Measurements from ENCODE around the gene CRYBA4. TPM values are rescaled to one million over a fixed set of nuclear protein-coding genes. Genes with fewer than 3 reads are reported as not detected.

The CRYBA4 gene
- total RNA-seq, 5 donors from 2014 or later (not counting 1 experiment from before 2014, with no cell fraction given) = not detected

DNA sequence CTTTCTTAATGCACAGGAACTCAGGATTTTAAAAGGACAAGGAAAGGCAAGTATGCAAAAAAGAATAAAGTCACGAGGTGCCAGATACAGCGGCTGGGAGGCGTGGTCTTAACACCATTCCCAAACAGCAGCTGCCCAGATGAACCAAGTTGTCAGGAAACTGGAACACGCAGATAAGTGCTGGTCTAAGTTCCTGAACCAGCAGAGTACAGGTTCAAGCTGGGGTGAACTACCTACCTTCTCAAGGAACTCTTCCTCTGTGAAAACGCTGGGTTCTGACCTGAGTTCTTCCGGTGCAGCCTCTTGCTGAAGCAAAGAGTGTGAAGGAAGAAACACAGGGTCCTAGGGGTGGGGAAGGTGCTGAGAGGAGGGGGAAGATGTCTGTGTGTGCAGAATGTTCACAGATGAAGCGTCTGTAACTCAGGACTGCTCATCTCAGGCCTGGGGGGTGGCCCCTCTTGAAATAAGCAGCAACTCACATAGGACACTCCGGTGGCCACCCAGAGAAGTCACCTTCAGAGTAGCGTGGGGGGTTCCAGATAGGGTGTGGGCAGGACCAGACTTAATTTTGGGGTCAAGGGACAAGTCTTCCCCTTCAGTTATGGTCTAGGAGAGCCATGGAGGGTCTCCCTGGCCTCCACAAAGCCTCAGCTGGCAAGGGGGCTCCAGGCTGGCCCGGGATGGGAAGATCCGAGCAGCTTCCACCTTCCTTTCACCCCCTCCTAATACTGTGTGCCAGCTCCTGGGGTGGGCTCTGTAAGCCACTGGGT is 35.0 kb upstream of the CRYBA4 start:
- ChIA-PET CTCF (no interaction called here), POLR2A (no interaction called here)
- Mint-ChIP-seq H3K4me1 (peaks cover 51 to 71% (median 60%) of the 10 kb centered on the region in 3 donors), H3K27ac (peak overlapping the region; percentile 67 to 84), H3K4me3 (peak overlapping the region; percentile 17 to 63 (median 32)), H3K27me3 (no peaks in the 10 kb centered on the region), H3K9me3 (no peaks in the 10 kb centered on the region), H3K36me3 (peaks cover 8% of the 10 kb centered on the region)
- Histone ChIP-seq H3K4me1 (ENCODE audit: control insufficient read depth in 1 of 2, extremely low read depth in 1 of 2, insufficient read depth in 2 of 2, low read length in 2 of 2) (peaks cover 14 to 73% of the 10 kb centered on the region in 2 experiments), H3K36me3 (ENCODE audit: control insufficient read depth in 2 of 2, extremely low read depth in 1 of 2, insufficient read depth in 1 of 2, low read length in 1 of 2) (peaks cover 2 to 10% of the 10 kb centered on the region in 2 donors), H3K27me3 (replicated peaks in 1 of 2; ENCODE audit: control insufficient read depth in 2 of 2, extremely low read depth in 1 of 2, insufficient read depth in 2 of 2, low read length in 1 of 2) (no peaks in the 10 kb centered on the region), H3K27ac (ENCODE audit: low read length) (peak overlapping the region; percentile 51), H3K4me3 (ENCODE audit: control insufficient read depth in 1 of 2, extremely low read depth in 1 of 2, low read length in 1 of 2) (peak overlapping the region in 1 of 2 donors; percentile 0), H3K9me3 (no peaks in the 10 kb centered on the region)
- WGBS (ENCODE audit: insufficient coverage) = 36% methylated on average over 4 of the region's 11 CpGs
- DNase-seq (peak in 16 of 35 experiments; percentile 10 to 54 (median 24)), ATAC-seq (replicated peaks in 1 of 4) (peak in 3 of 4 experiments; percentile 14 to 28 (median 26))

- CTCF ChIA-PET = no interaction called here
These were observed 33.7 kb upstream of the CRYBA4 start for GRCh38 chr22:26587991-26588613.

GRCh38 chr22:26588729-26589366 is 32.9 kb upstream of the CRYBA4 start:
- H3K27ac Mint-ChIP-seq = peak overlapping the region; percentile 82 to 89
- no peaks in the 10 kb centered on the region for H3K9me3 Mint-ChIP-seq
- POLR2A ChIA-PET = interaction anchor here in 1 of 2 donors (0.5 to 0.6 kb wide), 2 partner anchors 11 to 99 kb away, joined by 4 read pairs; no protein-coding TSS in a partner anchor
- no peak for DNase-seq
- H3K27me3 ChIP-seq (replicated peaks in 1 of 2; ENCODE audit: control insufficient read depth in 2 of 2, extremely low read depth in 1 of 2, insufficient read depth in 2 of 2, low read length in 1 of 2) = no peaks in the 10 kb centered on the region
- ATAC-seq (replicated peaks in 1 of 4) = no peak
- no peaks in the 10 kb centered on the region for H3K9me3 ChIP-seq
- peak overlapping the region; percentile 59 for H3K27ac ChIP-seq (ENCODE audit: low read length)
- no peaks in the 10 kb centered on the region for H3K27me3 Mint-ChIP-seq
- H3K4me1 Mint-ChIP-seq = peaks cover 69 to 83% (median 74%) of the 10 kb centered on the region in 3 donors
- peak overlapping the region; percentile 74 to 82 for H3K4me3 ChIP-seq (ENCODE audit: control insufficient read depth in 1 of 2, extremely low read depth in 1 of 2, low read length in 1 of 2)
- H3K4me3 Mint-ChIP-seq = peak overlapping the region; percentile 83 to 93 (median 86)
- peaks cover 30 to 81% of the 10 kb centered on the region in 2 experiments for H3K4me1 ChIP-seq (ENCODE audit: control insufficient read depth in 1 of 2, extremely low read depth in 1 of 2, insufficient read depth in 2 of 2, low read length in 2 of 2)
- CTCF ChIA-PET = no interaction called here
- peaks cover 0 to 6% of the 10 kb centered on the region in 2 donors for H3K36me3 ChIP-seq (ENCODE audit: control insufficient read depth in 2 of 2, extremely low read depth in 1 of 2, insufficient read depth in 1 of 2, low read length in 1 of 2)
- 53% methylated on average over 8 of the region's 14 CpGs for WGBS (ENCODE audit: insufficient coverage)
- H3K36me3 Mint-ChIP-seq = peaks cover 3% of the 10 kb centered on the region

More at GRCh38 chr22:26587991-26588613, 33.7 kb upstream of the CRYBA4 start:
- H3K9me3 Mint-ChIP-seq = no peaks in the 10 kb centered on the region
- Histone ChIP-seq H3K27me3 (replicated peaks in 1 of 2; ENCODE audit: control insufficient read depth in 2 of 2, extremely low read depth in 1 of 2, insufficient read depth in 2 of 2, low read length in 1 of 2) (no peaks in the 10 kb centered on the region), H3K27ac (ENCODE audit: low read length) (peak overlapping the region; percentile 27), H3K4me3 (ENCODE audit: control insufficient read depth in 1 of 2, extremely low read depth in 1 of 2, low read length in 1 of 2) (no peak overlapping the region), H3K4me1 (ENCODE audit: control insufficient read depth in 1 of 2, extremely low read depth in 1 of 2, insufficient read depth in 2 of 2, low read length in 2 of 2) (peaks cover 26 to 77% of the 10 kb centered on the region in 2 experiments), H3K9me3 (no peaks in the 10 kb centered on the region), H3K36me3 (ENCODE audit: control insufficient read depth in 2 of 2, extremely low read depth in 1 of 2, insufficient read depth in 1 of 2, low read length in 1 of 2) (peaks cover 0 to 7% of the 10 kb centered on the region in 2 donors)
- H3K36me3 Mint-ChIP-seq = peaks cover 3% of the 10 kb centered on the region
- no peak for DNase-seq
- H3K4me1 Mint-ChIP-seq = peaks cover 64 to 78% (median 69%) of the 10 kb centered on the region in 3 donors
- peak overlapping the region; percentile 83 to 93 (median 86) for H3K4me3 Mint-ChIP-seq
- ATAC-seq (replicated peaks in 1 of 4) = no peak
- peak overlapping the region; percentile 73 to 89 for H3K27ac Mint-ChIP-seq
- no CpG with 5 or more reads among the region's 4 CpGs for WGBS (ENCODE audit: insufficient coverage)
- no peaks in the 10 kb centered on the region for H3K27me3 Mint-ChIP-seq
- POLR2A ChIA-PET = no interaction called here

DNA sequence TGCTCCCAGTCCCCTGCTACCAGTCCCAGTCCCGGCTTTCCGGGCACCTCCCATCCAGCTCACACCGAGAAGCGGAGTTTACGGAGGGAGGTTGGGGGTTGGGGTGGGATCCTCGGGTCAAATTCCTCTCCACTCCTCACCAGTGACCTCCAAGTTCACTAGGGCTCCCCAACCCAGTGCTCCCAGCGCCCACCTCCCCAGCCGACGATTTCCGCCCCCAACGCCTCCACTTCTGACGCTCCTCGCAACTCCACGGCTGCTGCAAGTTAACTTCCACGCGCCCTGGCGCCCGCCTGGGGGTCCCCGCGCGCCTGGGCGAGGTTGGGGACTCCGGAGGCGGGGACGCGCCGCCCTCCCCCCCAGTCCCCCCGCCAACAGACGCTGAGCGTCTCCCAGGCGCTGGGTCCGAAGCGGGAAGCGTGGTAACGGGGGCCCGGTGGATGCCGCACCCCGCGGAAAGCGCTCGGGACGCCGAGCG is 32.4 kb upstream of the CRYBA4 start:
- H3K27ac Mint-ChIP-seq = peak overlapping the region; percentile 82 to 89
- WGBS (ENCODE audit: insufficient coverage) = under 1% methylated on average over 34 of the region's 44 CpGs
- H3K36me3 Mint-ChIP-seq = no peaks in the 10 kb centered on the region
- peaks cover 31 to 82% of the 10 kb centered on the region in 2 experiments for H3K4me1 ChIP-seq (ENCODE audit: control insufficient read depth in 1 of 2, extremely low read depth in 1 of 2, insufficient read depth in 2 of 2, low read length in 2 of 2)
- H3K27me3 Mint-ChIP-seq = no peaks in the 10 kb centered on the region
- ATAC-seq (replicated peaks in 1 of 4) = peak; percentile 16 to 44 (median 24)
- ChIA-PET CTCF (no interaction called here), POLR2A (interaction anchor here in 1 of 2 donors (0.6 kb wide), 1 partner anchor 99 kb away, joined by 4 read pairs; no protein-coding TSS in a partner anchor)
- H3K27ac ChIP-seq (ENCODE audit: low read length) = peak overlapping the region; percentile 59
- no peaks in the 10 kb centered on the region for H3K9me3 ChIP-seq
- H3K36me3 ChIP-seq (ENCODE audit: control insufficient read depth in 2 of 2, extremely low read depth in 1 of 2, insufficient read depth in 1 of 2, low read length in 1 of 2) = peaks cover 0 to 3% of the 10 kb centered on the region in 2 donors
- H3K4me1 Mint-ChIP-seq = peaks cover 69 to 83% (median 74%) of the 10 kb centered on the region in 3 donors
- peak in 19 of 35 experiments; percentile 10 to 52 (median 20) for DNase-seq
- H3K9me3 Mint-ChIP-seq = no peaks in the 10 kb centered on the region
- H3K4me3 ChIP-seq (ENCODE audit: control insufficient read depth in 1 of 2, extremely low read depth in 1 of 2, low read length in 1 of 2) = peak overlapping the region; percentile 74 to 82
- H3K27me3 ChIP-seq (replicated peaks in 1 of 2; ENCODE audit: control insufficient read depth in 2 of 2, extremely low read depth in 1 of 2, insufficient read depth in 2 of 2, low read length in 1 of 2) = no peaks in the 10 kb centered on the region
- H3K4me3 Mint-ChIP-seq = peak overlapping the region; percentile 83 to 93 (median 86)

GRCh38 chr22:26589845-26590736 is 31.7 kb upstream of the CRYBA4 start, which contains the start of gene TPST2:
Gene TPST2 (minus strand): TSS chr22:26590132. CDS start chr22:26541630, 48,502 bp downstream.
- Histone ChIP-seq H3K27me3 (replicated peaks in 1 of 2; ENCODE audit: control insufficient read depth in 2 of 2, extremely low read depth in 1 of 2, insufficient read depth in 2 of 2, low read length in 1 of 2) (no peaks in the 10 kb centered on the region), H3K4me1 (ENCODE audit: control insufficient read depth in 1 of 2, extremely low read depth in 1 of 2, insufficient read depth in 2 of 2, low read length in 2 of 2) (peaks cover 31 to 80% of the 10 kb centered on the region in 2 experiments), H3K4me3 (ENCODE audit: control insufficient read depth in 1 of 2, extremely low read depth in 1 of 2, low read length in 1 of 2) (peak within 1 kb of the TSS; percentile 76 to 82), H3K36me3 (ENCODE audit: control insufficient read depth in 2 of 2, extremely low read depth in 1 of 2, insufficient read depth in 1 of 2, low read length in 1 of 2) (peaks cover 0 to 3% of the 10 kb centered on the region in 2 donors), H3K27ac (ENCODE audit: low read length) (peak within 1 kb of the TSS; percentile 66), H3K9me3 (no peaks in the 10 kb centered on the region)
- WGBS (ENCODE audit: insufficient coverage) = under 1% methylated on average over 43 of the region's 72 CpGs
- Mint-ChIP-seq H3K27ac (peak within 1 kb of the TSS; percentile 89 to 93), H3K36me3 (no peaks in the 10 kb centered on the region), H3K4me1 (peaks cover 63 to 81% (median 72%) of the 10 kb centered on the region in 3 donors), H3K27me3 (no peaks in the 10 kb centered on the region), H3K9me3 (no peaks in the 10 kb centered on the region), H3K4me3 (peak within 1 kb of the TSS; percentile 84 to 96 (median 93))
- ChIA-PET CTCF (no interaction called here), POLR2A (no interaction called here)
- ATAC-seq (replicated peaks in 1 of 4) (peak; percentile 82 to 90 (median 86)), DNase-seq (peak; percentile 47 to 91 (median 70))

All from T-cell (primary cell).